Measurements from ENCODE around the gene CASQ2. TPM values are rescaled to one million over a fixed set of nuclear protein-coding genes. Genes with fewer than 3 reads are reported as not detected.

CASQ2 gene
- total and polyA plus RNA-seq, 2 experiments from 2014 or later, result not detected

DNA sequence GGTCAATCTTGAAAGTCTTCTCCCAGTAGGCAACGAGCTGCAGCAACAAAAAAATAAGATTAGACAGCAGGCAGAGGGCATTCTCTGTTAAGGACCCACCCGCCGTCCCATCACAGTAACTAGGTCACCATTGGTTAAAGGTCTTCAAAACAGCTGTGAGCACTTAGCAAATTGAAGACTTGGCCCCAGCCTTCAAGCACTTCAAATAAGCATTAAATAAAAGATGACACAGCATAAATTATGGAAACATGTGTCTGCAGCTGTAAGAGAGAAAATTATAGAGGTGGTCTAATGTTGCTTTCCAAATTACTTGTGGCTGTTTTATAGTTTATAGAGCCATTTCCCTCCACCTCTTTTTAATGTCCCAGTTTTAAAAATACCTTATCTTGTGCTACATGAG lies 65.6 kb downstream of the CASQ2 start:
- WGBS (ENCODE audit: low lambda C conversion rate, missing lambda C conversion rate), result 71% methylated on average over 3 of the region's 3 CpGs

DNA sequence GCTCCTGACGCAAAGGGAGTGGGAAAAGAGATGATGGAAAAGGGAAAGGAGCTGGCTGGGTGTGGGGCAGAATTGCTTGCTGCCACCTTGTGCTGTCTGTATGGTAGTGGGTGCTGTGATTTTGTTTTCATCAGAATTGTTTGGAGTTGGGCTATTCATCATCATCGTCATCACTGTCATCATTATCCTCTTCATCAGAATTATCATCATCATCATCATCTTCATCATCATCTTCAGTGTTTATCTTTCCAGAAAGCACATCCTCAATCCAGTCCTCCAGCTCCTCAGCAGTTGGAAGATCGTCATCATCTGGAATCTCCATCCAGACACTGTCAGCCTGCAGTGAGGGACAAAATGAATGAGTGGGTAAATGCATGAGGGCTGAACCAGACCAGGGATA lies 67.4 kb downstream of the CASQ2 start:
- Histone ChIP-seq H4K20me1 (ENCODE audit: insufficient read depth, poor library complexity, severe bottlenecking) (no peaks in the 10 kb centered on the region), H3K4me3 (no peak overlapping the region), H3K36me3 (replicated peaks; ENCODE audit: insufficient read depth, low read depth) (no peaks in the 10 kb centered on the region), H3K4me2 (no peak overlapping the region), H3K27me3 (no peaks in the 10 kb centered on the region), H3K79me2 (no peaks in the 10 kb centered on the region), H3K9me3 (ENCODE audit: low read depth) (no peaks in the 10 kb centered on the region), H3K27ac (no peak overlapping the region), H2AFZ (no peak overlapping the region), H3K9me2 (replicated peaks; ENCODE audit: insufficient read depth) (no peaks in the 10 kb centered on the region), H3K4me1 (ENCODE audit: insufficient read depth) (peaks cover 12% of the 10 kb centered on the region)
- no peak for DNase-seq (ENCODE audit: low spot score)
- TF ChIP-seq EZH2phosphoT487 (IDR thresholded peaks at IDR 0.05; ENCODE audit: low read depth, severe bottlenecking, unreplicated experiment) (no peak), EZH2 (IDR thresholded peaks at IDR 0.05; ENCODE audit: borderline replicate concordance) (no peak)
- WGBS (ENCODE audit: low lambda C conversion rate, missing lambda C conversion rate), result 90% methylated on average over 3 of the region's 3 CpGs

More for the DNA sequence above, 65.6 kb downstream of the CASQ2 start:
- no peak overlapping the region for H3K4me2 ChIP-seq
- H4K20me1 ChIP-seq (ENCODE audit: insufficient read depth, poor library complexity, severe bottlenecking), result no peaks in the 10 kb centered on the region
- H3K4me1 ChIP-seq (ENCODE audit: insufficient read depth), result peaks cover 13% of the 10 kb centered on the region
- H3K27me3 ChIP-seq, result no peaks in the 10 kb centered on the region
- no peaks in the 10 kb centered on the region for H3K9me2 ChIP-seq (replicated peaks; ENCODE audit: insufficient read depth)
- no peak overlapping the region for H3K4me3 ChIP-seq
- H3K9me3 ChIP-seq (ENCODE audit: low read depth), result no peaks in the 10 kb centered on the region
- no peak overlapping the region for H3K27ac ChIP-seq
- no peak overlapping the region for H2AFZ ChIP-seq
- no peak for DNase-seq (ENCODE audit: low spot score)
- no peaks in the 10 kb centered on the region for H3K36me3 ChIP-seq (replicated peaks; ENCODE audit: insufficient read depth, low read depth)
- H3K79me2 ChIP-seq, result no peaks in the 10 kb centered on the region
- TF ChIP-seq, protein P1, sequence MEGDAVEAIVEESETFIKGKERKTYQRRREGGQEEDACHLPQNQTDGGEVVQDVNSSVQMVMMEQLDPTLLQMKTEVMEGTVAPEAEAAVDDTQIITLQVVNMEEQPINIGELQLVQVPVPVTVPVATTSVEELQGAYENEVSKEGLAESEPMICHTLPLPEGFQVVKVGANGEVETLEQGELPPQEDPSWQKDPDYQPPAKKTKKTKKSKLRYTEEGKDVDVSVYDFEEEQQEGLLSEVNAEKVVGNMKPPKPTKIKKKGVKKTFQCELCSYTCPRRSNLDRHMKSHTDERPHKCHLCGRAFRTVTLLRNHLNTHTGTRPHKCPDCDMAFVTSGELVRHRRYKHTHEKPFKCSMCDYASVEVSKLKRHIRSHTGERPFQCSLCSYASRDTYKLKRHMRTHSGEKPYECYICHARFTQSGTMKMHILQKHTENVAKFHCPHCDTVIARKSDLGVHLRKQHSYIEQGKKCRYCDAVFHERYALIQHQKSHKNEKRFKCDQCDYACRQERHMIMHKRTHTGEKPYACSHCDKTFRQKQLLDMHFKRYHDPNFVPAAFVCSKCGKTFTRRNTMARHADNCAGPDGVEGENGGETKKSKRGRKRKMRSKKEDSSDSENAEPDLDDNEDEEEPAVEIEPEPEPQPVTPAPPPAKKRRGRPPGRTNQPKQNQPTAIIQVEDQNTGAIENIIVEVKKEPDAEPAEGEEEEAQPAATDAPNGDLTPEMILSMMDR (IDR thresholded peaks at IDR 0.05; ENCODE audit: poor library complexity), result no peak
- TF ChIP-seq EZH2 (IDR thresholded peaks at IDR 0.05; ENCODE audit: borderline replicate concordance) (no peak), EZH2phosphoT487 (IDR thresholded peaks at IDR 0.05; ENCODE audit: low read depth, severe bottlenecking, unreplicated experiment) (no peak)

DNA sequence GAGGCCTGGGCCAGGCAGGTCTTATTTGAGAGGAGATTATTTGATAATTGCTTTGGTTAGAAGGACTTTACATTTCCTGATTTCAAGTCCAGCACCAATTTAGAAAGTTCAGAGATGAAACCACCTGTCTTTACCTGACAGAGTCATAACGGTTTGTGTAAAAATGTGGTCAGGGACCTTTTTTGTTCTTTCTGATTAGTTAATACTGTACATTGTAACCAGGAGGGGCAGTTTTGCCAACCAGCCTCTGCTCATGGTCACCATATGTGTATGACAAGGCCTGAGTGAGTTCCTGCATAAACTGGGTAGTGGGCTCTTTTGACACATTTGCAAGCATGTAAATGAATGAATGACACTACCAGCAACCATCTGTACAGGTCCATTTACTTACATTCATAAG lies 70.9 kb downstream of the CASQ2 start:
- 94% methylated on average over 1 of the region's 1 CpG for WGBS (ENCODE audit: low lambda C conversion rate, missing lambda C conversion rate)
- no peaks in the 10 kb centered on the region for H3K4me1 ChIP-seq (ENCODE audit: insufficient read depth)
- H3K27me3 ChIP-seq, result no peaks in the 10 kb centered on the region
- H2AFZ ChIP-seq, result no peak overlapping the region
- DNase-seq (ENCODE audit: low spot score), result no peak
- H3K9me2 ChIP-seq (replicated peaks; ENCODE audit: insufficient read depth), result no peaks in the 10 kb centered on the region
- H3K4me2 ChIP-seq, result no peak overlapping the region
- H4K20me1 ChIP-seq (ENCODE audit: insufficient read depth, poor library complexity, severe bottlenecking), result no peaks in the 10 kb centered on the region
- H3K4me3 ChIP-seq, result no peak overlapping the region
- H3K79me2 ChIP-seq, result no peaks in the 10 kb centered on the region
- no peak overlapping the region for H3K27ac ChIP-seq
- no peaks in the 10 kb centered on the region for H3K9me3 ChIP-seq (ENCODE audit: low read depth)
- H3K36me3 ChIP-seq (replicated peaks; ENCODE audit: insufficient read depth, low read depth), result no peaks in the 10 kb centered on the region
- TF ChIP-seq EZH2 (IDR thresholded peaks at IDR 0.05; ENCODE audit: borderline replicate concordance), result no peak
- no peak for TF ChIP-seq EZH2phosphoT487 (IDR thresholded peaks at IDR 0.05; ENCODE audit: low read depth, severe bottlenecking, unreplicated experiment)
- TF ChIP-seq, protein P1 (IDR thresholded peaks at IDR 0.05; ENCODE audit: poor library complexity), result no peak

DNA sequence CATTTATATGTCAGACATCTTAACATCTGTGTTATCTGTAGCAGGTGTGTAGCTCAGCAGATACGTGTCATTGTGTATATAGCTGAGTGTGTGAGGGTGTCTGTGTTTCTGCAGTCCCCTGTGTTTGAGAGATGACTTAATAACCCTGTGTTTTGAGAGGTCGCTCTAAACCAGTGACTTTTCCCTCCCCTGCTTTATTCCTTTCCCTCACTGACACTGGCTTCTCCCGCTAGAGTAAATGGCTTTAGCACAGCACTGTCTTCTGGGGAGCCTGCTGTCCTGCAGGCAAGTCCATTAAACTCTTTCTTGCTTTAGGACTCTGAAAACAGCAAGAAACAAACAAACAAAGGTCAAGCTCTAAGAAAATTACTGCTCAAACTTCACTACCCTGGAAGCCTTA lies 73.7 kb downstream of the CASQ2 start:
- Histone ChIP-seq H3K9me3 (ENCODE audit: low read depth) (no peaks in the 10 kb centered on the region), H3K36me3 (replicated peaks; ENCODE audit: insufficient read depth, low read depth) (no peaks in the 10 kb centered on the region), H2AFZ (no peak overlapping the region), H3K79me2 (no peaks in the 10 kb centered on the region), H3K4me2 (no peak overlapping the region), H3K27ac (no peak overlapping the region), H3K27me3 (no peaks in the 10 kb centered on the region), H3K9me2 (replicated peaks; ENCODE audit: insufficient read depth) (no peaks in the 10 kb centered on the region), H3K4me1 (ENCODE audit: insufficient read depth) (no peaks in the 10 kb centered on the region), H4K20me1 (ENCODE audit: insufficient read depth, poor library complexity, severe bottlenecking) (no peaks in the 10 kb centered on the region), H3K4me3 (no peak overlapping the region)
- WGBS (ENCODE audit: low lambda C conversion rate, missing lambda C conversion rate), result 85% methylated on average over 3 of the region's 3 CpGs
- no peak for DNase-seq (ENCODE audit: low spot score)
- TF ChIP-seq EZH2phosphoT487 (IDR thresholded peaks at IDR 0.05; ENCODE audit: low read depth, severe bottlenecking, unreplicated experiment) (no peak), EZH2 (IDR thresholded peaks at IDR 0.05; ENCODE audit: borderline replicate concordance) (no peak)
- TF ChIP-seq, protein P1 (IDR thresholded peaks at IDR 0.05; ENCODE audit: poor library complexity), result no peak

All from hepatocyte (in vitro differentiated cells).